Endodermal cell (in vitro differentiated cells): Measurements from ENCODE around the gene SERPIND1. TPM values are rescaled to one million over a fixed set of nuclear protein-coding genes. Genes with fewer than 3 reads are reported as not detected.

Experiments
- DNase-seq: peaks from one replicate; pipeline ENCODE4 v3.0.0-alpha.2; 2017
- H3K27ac ChIP-seq: 2 replicates; pipeline ENCODE4 v1.5.1; 2013; ENCODE audit warnings: mild to moderate bottlenecking, low read depth, low read length, moderate library complexity
- H3K27me3 ChIP-seq: 2 replicates; pipeline ENCODE4 v1.6.1; 2013; ENCODE audit warnings: mild to moderate bottlenecking, low read length, moderate library complexity; ENCODE audit not compliant: insufficient read depth, control insufficient read depth, poor library complexity, severe bottlenecking
- H3K36me3 ChIP-seq: 2 replicates; pipeline ENCODE4 v1.7.0; 2013; ENCODE audit warnings: mild to moderate bottlenecking, low read length, moderate library complexity; ENCODE audit not compliant: control insufficient read depth, insufficient read depth
- H3K4me1 ChIP-seq: one replicate; pipeline ENCODE4 v1.7.0; 2013; ENCODE audit warnings: low read length; ENCODE audit not compliant: control insufficient read depth, insufficient read depth
- H3K4me3 ChIP-seq: 2 replicates; pipeline ENCODE4 v1.5.1; 2013; ENCODE audit warnings: mild to moderate bottlenecking, low read length, moderate library complexity
- H3K9ac ChIP-seq: 2 replicates; pipeline ENCODE4 v1.6.1; 2013; ENCODE audit warnings: mild to moderate bottlenecking, low read length, moderate library complexity; ENCODE audit not compliant: poor library complexity, severe bottlenecking; ENCODE audit errors: extremely low read depth
- H3K9me3 ChIP-seq: 2 replicates; pipeline ENCODE4 v1.6.1; 2013; ENCODE audit warnings: mild to moderate bottlenecking, low read length, moderate library complexity; ENCODE audit not compliant: control insufficient read depth
- H3K27ac Mint-ChIP-seq: 2 replicates; pipeline ENCODE4 v1.8.0; 2020; ENCODE audit warnings: mixed read lengths
- H3K27me3 Mint-ChIP-seq: 2 replicates; pipeline ENCODE4 v1.8.0; 2021; ENCODE audit warnings: mild to moderate bottlenecking, mixed read lengths; ENCODE audit not compliant: insufficient read depth
- H3K36me3 Mint-ChIP-seq: 2 replicates; pipeline ENCODE4 v1.8.0; 2020; ENCODE audit warnings: low read depth, mixed read lengths
- H3K4me1 Mint-ChIP-seq: 2 replicates; pipeline ENCODE4 v1.8.0; 2020; ENCODE audit warnings: mixed read lengths
- H3K4me3 Mint-ChIP-seq: 2 replicates; pipeline ENCODE4 v1.8.0; 2020; ENCODE audit warnings: mild to moderate bottlenecking, moderate library complexity, mixed read lengths
- H3K9me3 Mint-ChIP-seq: 2 replicates; pipeline ENCODE4 v1.8.0; 2020; ENCODE audit warnings: mild to moderate bottlenecking, mixed read lengths
- WGBS, 2 experiments: methylation state at CpG; one replicate each; pipeline versions ENCODE4 v1.1.5 to v1.1.7; 2013; ENCODE audit warnings: missing lambda C conversion rate in 2 of 2, mixed read lengths in 1 of 2; ENCODE audit not compliant: insufficient coverage in 1 of 2, insufficient read length in 1 of 2; 5-methylcytosine and 5-hydroxymethylcytosine counted together
- total RNA-seq, 2 donors: library from RNA; stranded (reverse); fragmentation: NEBNext Ultra II Directional in 1 of 2; extraction: Animal tissue kit (Norgen Biotek cat#: 25700) in 1 of 2; gene quantifications; 2 replicates in 1 of 2; 3 replicates in 1 of 2; pipeline ENCODE4 v1.2.1, GENCODE V29; 2021
- TF ChIP-seq, protein P1 (sequence below): fragments of 200-600 bp; sonication (generic); conservative IDR thresholded peaks from 2 replicates; pipeline ENCODE4 v1.5.0; 2021; ENCODE audit warnings: antibody characterized with exemption, mild to moderate bottlenecking

SERPIND1 gene
- total RNA-seq, 2 donors from 2014 or later, result not detected

DNA sequence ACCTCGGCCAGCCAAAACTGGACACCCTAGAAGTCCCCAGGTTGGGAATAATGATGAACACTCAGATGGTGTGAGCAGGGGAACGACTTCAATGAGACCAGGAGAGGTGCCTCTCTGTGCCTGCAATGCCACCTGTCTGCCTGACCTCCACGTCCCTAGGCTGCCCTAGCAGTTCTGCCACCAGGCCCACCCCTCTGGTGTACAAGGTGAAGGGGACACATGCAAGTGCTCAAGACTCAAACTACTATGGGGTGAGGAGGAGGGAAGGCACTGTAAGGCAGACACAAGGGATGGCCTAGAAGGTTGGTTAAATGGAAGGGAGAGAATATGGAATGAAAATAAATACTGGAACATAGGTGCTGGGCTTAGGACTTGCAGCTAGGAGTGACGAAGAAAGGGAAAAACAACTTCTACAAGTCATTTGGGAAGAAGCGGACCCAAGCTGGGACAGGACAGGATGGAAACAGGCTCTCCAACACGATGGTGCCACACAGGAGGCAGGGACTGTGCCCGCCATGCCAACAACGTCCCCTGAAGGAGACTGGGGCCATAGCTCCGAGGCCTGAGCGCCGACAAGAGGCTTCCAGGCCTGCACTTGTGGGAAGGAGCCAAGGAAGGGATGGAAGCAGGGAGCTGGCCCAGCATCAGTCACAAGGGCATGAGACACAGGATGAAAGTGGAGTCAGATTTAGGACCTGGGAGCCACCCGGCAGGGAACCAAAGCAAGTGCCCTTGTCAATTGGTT, 18.5 kb downstream of the SERPIND1 start:
- H3K4me3 Mint-ChIP-seq, result no peak overlapping the region
- H3K9ac ChIP-seq, result no peak overlapping the region
- 93 to 96% methylated on average over 12 of the region's 12 CpGs for WGBS, 2 experiments
- H3K4me3 ChIP-seq, result no peak overlapping the region
- H3K27me3 ChIP-seq, result no peaks in the 10 kb centered on the region
- peaks cover 45% of the 10 kb centered on the region for H3K36me3 ChIP-seq
- no peaks in the 10 kb centered on the region for H3K4me1 ChIP-seq
- no peak overlapping the region for H3K27ac Mint-ChIP-seq
- no peak overlapping the region for H3K27ac ChIP-seq
- no peaks in the 10 kb centered on the region for H3K9me3 ChIP-seq
- peaks cover 26% of the 10 kb centered on the region for H3K36me3 Mint-ChIP-seq
- H3K9me3 Mint-ChIP-seq, result no peaks in the 10 kb centered on the region
- no peaks in the 10 kb centered on the region for H3K27me3 Mint-ChIP-seq
- no peak for DNase-seq
- H3K4me1 Mint-ChIP-seq, result no peaks in the 10 kb centered on the region
- TF ChIP-seq, protein P1, sequence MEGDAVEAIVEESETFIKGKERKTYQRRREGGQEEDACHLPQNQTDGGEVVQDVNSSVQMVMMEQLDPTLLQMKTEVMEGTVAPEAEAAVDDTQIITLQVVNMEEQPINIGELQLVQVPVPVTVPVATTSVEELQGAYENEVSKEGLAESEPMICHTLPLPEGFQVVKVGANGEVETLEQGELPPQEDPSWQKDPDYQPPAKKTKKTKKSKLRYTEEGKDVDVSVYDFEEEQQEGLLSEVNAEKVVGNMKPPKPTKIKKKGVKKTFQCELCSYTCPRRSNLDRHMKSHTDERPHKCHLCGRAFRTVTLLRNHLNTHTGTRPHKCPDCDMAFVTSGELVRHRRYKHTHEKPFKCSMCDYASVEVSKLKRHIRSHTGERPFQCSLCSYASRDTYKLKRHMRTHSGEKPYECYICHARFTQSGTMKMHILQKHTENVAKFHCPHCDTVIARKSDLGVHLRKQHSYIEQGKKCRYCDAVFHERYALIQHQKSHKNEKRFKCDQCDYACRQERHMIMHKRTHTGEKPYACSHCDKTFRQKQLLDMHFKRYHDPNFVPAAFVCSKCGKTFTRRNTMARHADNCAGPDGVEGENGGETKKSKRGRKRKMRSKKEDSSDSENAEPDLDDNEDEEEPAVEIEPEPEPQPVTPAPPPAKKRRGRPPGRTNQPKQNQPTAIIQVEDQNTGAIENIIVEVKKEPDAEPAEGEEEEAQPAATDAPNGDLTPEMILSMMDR, result no peak

DNA sequence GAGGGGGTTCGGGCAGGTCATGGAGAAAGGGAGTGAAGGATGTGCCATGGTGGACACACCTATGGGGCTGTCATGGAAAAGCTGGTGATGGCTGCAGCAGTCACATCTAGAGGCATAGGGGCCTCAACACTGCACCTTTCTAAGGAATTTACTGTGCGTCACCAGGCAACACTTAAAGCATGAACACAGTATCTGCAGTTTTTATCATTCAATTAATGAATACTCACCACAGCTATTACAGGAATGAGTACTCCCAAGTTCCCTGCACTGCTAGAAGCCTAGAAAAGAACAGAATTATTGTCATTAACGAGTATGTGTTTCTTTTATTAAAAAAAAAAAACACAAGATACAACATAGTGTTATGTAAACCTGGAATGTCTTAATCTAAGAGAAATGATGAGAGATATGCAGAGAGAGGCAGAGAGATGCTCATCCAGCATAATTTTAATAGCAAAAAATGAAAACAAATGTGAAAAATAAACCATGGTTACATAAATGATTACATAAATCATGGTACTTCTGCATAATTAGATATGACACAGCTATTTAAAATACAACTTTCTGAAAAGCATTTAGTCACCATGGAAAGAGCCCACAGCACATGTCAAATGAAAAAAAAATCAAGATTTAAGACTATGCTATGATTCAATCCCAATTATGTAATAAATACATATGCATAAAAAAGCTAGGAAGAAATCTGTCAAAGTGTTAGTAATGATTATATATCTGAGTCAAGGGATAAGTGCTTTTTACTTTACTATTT, 19.2 kb downstream of the SERPIND1 start:
- no peaks in the 10 kb centered on the region for H3K4me1 Mint-ChIP-seq
- Histone ChIP-seq H3K27me3 (no peaks in the 10 kb centered on the region), H3K36me3 (peaks cover 47% of the 10 kb centered on the region), H3K4me1 (no peaks in the 10 kb centered on the region), H3K9me3 (no peaks in the 10 kb centered on the region), H3K27ac (no peak overlapping the region), H3K9ac (no peak overlapping the region), H3K4me3 (no peak overlapping the region)
- no peak for DNase-seq
- no peak overlapping the region for H3K4me3 Mint-ChIP-seq
- TF ChIP-seq, protein P1, result no peak
- H3K9me3 Mint-ChIP-seq, result no peaks in the 10 kb centered on the region
- WGBS, 2 experiments, result 89 to 95% methylated on average over 2 of the region's 3 CpGs
- H3K36me3 Mint-ChIP-seq, result peaks cover 26% of the 10 kb centered on the region
- H3K27ac Mint-ChIP-seq, result no peak overlapping the region
- H3K27me3 Mint-ChIP-seq, result no peaks in the 10 kb centered on the region

DNA sequence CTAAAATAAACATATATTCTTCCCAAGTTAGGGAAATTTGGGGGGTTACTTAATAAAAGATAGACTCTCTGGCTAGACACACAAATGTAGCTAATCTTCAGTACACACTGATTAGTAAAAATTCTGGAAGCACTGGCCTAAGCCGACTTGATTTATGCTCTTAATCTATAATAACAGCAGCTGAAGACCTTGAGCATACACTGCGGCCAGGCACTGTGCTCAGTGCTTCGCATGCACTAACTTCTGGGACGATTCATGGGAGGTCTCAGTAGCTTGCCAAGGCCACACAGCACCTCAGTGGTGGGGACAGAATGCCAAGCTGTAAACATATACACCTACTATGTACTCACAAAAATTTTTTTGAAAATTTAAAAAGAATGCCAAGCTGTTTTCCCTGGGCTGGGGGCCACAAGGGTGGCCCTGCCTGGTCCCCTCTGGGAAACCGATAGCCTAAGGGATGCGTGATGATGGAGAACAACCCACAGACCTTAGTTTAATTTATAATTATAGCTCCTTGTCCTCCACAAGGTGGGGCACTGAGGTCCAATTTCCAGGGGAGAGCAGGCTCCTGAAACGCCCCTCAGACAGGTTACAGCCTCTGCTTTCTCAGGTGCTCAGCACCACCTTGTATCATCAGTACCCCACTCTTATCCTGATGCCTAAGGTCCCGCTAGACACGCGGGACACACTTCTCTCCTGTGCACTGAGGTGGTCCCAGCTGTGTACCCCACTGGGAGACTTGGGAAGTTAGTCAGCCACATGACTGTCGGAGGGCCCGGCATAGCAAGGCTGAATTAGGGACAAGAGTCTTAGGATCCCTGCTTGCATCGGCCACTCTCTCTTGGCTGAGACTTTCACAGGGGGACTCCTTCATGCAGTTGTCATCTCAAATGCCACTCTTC, 20.1 kb downstream of the SERPIND1 start:
- Mint-ChIP-seq H3K9me3 (no peaks in the 10 kb centered on the region), H3K4me3 (no peak overlapping the region), H3K36me3 (peaks cover 30% of the 10 kb centered on the region), H3K4me1 (no peaks in the 10 kb centered on the region), H3K27me3 (no peaks in the 10 kb centered on the region), H3K27ac (no peak overlapping the region)
- TF ChIP-seq, protein P1, result peak; percentile 34
- no peaks in the 10 kb centered on the region for H3K9me3 ChIP-seq
- H3K36me3 ChIP-seq, result peaks cover 49% of the 10 kb centered on the region
- DNase-seq, result no peak
- no peak overlapping the region for H3K4me3 ChIP-seq
- 92 to 97% methylated on average over 10 to 13 of the region's 13 CpGs for WGBS, 2 experiments
- no peaks in the 10 kb centered on the region for H3K4me1 ChIP-seq
- H3K27ac ChIP-seq, result no peak overlapping the region
- H3K27me3 ChIP-seq, result no peaks in the 10 kb centered on the region
- H3K9ac ChIP-seq, result no peak overlapping the region
